PFSK-1 (cell line): ENCODE results near the gene MYO16.

ENCODE experiments used
- FOXP2 ChIP-seq: optimal IDR thresholded peaks from 2 replicates; pipeline ENCODE3; 2011; ENCODE audit warnings: borderline replicate concordance, control low read depth, inconsistent platforms; ENCODE audit not compliant: insufficient read depth; ENCODE audit errors: extremely low read length, extremely low read depth
- POLR2AphosphoS5 ChIP-seq: IDR thresholded peaks from 2 replicates; pipeline ENCODE4 v1.6.1; 2012; ENCODE audit warnings: low read depth, mild to moderate bottlenecking, control low read depth, low read length, moderate library complexity
- SIN3A ChIP-seq: IDR thresholded peaks from 2 replicates; pipeline ENCODE4 v1.6.1; 2012; ENCODE audit warnings: mild to moderate bottlenecking, low read length, moderate library complexity, borderline replicate concordance; ENCODE audit not compliant: insufficient read depth
- TAF1 ChIP-seq: IDR thresholded peaks from 2 replicates; pipeline ENCODE4 v1.6.1; 2012; ENCODE audit warnings: low read length, control low read depth, borderline replicate concordance; ENCODE audit not compliant: insufficient read depth
- TF ChIP-seq, protein P1 (sequence below), 2 experiments: IDR thresholded peaks; 2 replicates each; pipeline versions ENCODE4 v1.6.1 to v1.8.0; 2011 to 2012; ENCODE audit warnings: low read depth in 2 of 2, low read length in 2 of 2, control low read depth in 1 of 2, inconsistent platforms in 1 of 2, mild to moderate bottlenecking in 1 of 2, moderate library complexity in 1 of 2; ENCODE audit not compliant: insufficient read depth in 1 of 2

MYO16 gene

DNA sequence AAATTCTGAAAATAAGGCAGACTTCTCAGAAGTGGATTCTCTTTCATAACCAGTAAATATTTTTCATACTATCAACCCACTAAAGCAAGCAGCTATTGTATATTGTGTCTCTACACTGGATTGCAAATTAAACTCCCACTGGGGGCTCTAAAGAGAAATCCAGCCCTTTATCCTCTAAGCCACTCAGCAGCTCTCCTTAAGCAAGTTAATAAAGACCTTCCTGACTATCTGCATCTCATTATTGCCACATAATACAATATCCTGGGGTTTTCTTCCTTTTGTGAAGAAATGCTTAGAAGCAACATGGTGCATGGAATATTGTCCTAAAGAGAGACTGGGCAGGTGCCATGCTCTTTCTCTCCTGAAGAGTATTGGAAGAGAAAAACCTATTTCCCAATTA is 521.3 kb downstream of the MYO16 start:
- no peak for TF ChIP-seq POLR2AphosphoS5
- TF ChIP-seq TAF1 = no peak
- TF ChIP-seq SIN3A = no peak
- TF ChIP-seq, protein P1, sequence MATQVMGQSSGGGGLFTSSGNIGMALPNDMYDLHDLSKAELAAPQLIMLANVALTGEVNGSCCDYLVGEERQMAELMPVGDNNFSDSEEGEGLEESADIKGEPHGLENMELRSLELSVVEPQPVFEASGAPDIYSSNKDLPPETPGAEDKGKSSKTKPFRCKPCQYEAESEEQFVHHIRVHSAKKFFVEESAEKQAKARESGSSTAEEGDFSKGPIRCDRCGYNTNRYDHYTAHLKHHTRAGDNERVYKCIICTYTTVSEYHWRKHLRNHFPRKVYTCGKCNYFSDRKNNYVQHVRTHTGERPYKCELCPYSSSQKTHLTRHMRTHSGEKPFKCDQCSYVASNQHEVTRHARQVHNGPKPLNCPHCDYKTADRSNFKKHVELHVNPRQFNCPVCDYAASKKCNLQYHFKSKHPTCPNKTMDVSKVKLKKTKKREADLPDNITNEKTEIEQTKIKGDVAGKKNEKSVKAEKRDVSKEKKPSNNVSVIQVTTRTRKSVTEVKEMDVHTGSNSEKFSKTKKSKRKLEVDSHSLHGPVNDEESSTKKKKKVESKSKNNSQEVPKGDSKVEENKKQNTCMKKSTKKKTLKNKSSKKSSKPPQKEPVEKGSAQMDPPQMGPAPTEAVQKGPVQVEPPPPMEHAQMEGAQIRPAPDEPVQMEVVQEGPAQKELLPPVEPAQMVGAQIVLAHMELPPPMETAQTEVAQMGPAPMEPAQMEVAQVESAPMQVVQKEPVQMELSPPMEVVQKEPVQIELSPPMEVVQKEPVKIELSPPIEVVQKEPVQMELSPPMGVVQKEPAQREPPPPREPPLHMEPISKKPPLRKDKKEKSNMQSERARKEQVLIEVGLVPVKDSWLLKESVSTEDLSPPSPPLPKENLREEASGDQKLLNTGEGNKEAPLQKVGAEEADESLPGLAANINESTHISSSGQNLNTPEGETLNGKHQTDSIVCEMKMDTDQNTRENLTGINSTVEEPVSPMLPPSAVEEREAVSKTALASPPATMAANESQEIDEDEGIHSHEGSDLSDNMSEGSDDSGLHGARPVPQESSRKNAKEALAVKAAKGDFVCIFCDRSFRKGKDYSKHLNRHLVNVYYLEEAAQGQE (IDR thresholded peaks at IDR 0.05; ENCODE audit: insufficient read depth in 1 of 2, low read depth in 2 of 2, low read length in 2 of 2) = no peak
- TF ChIP-seq FOXP2 = no peak

DNA sequence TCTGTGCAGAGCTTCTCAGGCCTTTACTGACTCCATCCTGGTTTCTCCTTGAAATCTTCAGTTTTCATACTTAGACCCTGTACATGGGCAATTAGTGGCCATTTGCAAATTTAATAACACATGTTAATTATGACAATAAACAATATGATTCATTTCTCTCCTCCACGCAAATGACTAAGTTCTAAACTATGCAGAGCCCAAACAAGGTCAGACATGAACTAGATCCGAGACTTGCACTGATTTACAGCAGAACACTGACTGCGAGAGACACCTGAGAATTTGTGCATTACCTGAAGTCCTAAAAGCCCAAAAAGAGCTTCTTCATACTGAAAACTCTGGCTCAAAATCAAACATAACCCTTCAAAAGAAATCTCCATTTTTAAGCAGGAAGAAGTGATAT is 521.8 kb downstream of the MYO16 start:
- TF ChIP-seq POLR2AphosphoS5 (no peak), TAF1 (no peak), SIN3A (no peak), FOXP2 (no peak)
- TF ChIP-seq, protein P1 (IDR thresholded peaks at IDR 0.05; ENCODE audit: insufficient read depth in 1 of 2, low read depth in 2 of 2, low read length in 2 of 2) = no peak

DNA sequence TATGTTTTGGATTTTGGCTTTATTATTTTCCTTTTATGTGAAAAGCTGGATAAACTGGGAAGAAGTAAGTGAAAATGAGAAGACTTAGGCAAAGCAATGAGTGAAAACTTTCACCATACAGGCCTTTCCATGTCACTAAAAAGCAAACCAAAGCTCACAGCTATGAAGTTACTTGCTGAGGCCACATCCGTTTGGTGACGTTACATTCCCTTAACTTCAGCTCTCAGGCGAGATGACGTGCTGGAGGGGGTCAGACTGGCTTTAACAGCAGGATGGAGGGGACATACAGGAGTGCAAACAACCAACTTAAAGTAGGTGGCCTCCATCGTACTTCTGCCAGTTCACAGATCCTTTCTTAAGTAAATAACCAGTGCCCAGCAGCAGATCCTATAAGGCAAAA is 522.3 kb downstream of the MYO16 start:
- TF ChIP-seq SIN3A = no peak
- no peak for TF ChIP-seq FOXP2
- TF ChIP-seq, protein P1 (IDR thresholded peaks at IDR 0.05; ENCODE audit: insufficient read depth in 1 of 2, low read depth in 2 of 2, low read length in 2 of 2) = no peak
- TF ChIP-seq POLR2AphosphoS5 = no peak
- TF ChIP-seq TAF1 = no peak

DNA sequence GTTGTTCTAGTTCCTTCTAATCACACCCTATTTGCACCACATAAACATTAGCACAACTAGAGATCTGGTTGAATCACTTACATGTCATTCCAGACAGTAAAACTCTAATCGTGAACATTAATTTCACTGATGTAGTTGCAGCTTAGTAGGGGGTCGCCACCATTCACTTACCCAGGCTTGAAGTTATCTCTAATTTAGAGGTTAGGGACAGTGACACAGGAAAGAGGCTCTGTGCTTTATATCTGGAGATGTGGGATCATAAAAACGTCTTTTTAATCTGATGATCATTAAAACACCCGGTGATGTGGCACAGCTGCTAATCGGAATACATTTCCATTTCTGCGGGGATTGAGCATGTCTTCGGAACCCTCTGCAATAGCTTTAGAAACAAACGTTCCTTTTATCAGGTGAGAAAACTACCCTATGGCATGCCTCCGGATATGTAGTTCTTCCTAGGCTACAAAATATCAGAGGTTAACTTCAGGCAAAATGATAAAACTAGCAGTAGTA is 523.0 kb downstream of the MYO16 start:
- TF ChIP-seq FOXP2 (no peak), TAF1 (no peak), SIN3A (no peak), POLR2AphosphoS5 (no peak)
- TF ChIP-seq, protein P1 (IDR thresholded peaks at IDR 0.05; ENCODE audit: insufficient read depth in 1 of 2, low read depth in 2 of 2, low read length in 2 of 2) = no peak

DNA sequence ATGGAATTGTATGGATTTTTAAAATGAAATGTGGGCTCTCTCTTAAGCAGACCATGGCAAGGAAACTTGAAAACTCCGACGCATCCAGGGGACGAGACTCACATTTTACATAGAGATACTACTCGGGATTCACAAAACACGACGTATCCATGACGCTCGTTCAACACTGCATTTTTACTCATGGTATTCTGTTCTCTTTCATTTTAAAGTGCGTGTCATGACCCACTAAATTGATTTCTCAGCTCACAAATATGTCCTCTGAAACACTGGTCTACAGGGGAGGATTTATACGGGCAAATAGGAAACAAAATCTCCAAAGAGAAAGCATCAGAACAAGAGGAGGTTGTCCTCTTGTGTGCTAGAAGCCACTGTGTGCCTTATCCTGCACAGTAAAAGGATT is 523.5 kb downstream of the MYO16 start:
- no peak for TF ChIP-seq TAF1
- TF ChIP-seq POLR2AphosphoS5 = no peak
- no peak for TF ChIP-seq SIN3A
- TF ChIP-seq, protein P1 (IDR thresholded peaks at IDR 0.05; ENCODE audit: insufficient read depth in 1 of 2, low read depth in 2 of 2, low read length in 2 of 2) = no peak
- no peak for TF ChIP-seq FOXP2
